Prostate gland (tissue), 2 donors: Measurements from ENCODE around the gene METTL9.

Experiments used
- CTCF ChIP-seq, 4 experiments: fragments of 200-600 bp in 2 of 4; fragments of 450-650 bp in 2 of 4; sonication (generic) in 2 of 4; IDR thresholded peaks; 1 replicate in 3 of 4; 2 replicates in 1 of 4; pipeline ENCODE4 v1.5.1; 2016 to 2019; ENCODE audit warnings: antibody characterized with exemption in 4 of 4, mild to moderate bottlenecking in 2 of 4, moderate library complexity in 2 of 4
- POLR2A ChIP-seq: fragments of 450-650 bp; IDR thresholded peaks from one replicate; pipeline ENCODE4 v1.6.1; 2016; ENCODE audit warnings: antibody characterized with exemption, mild to moderate bottlenecking
- POLR2AphosphoS5 ChIP-seq: sonication (generic); formaldehyde crosslinking; IDR thresholded peaks from one replicate; pipeline ENCODE4 v1.6.1; 2017; ENCODE audit warnings: antibody characterized with exemption

GRCh38 chr16:21697032-21697431, 97.7 kb downstream of the METTL9 start:
- TF ChIP-seq POLR2A (no peak), CTCF (IDR thresholded peaks at IDR 0.05) (no peak), POLR2AphosphoS5 (no peak)
